Stimulated activated CD8-positive, alpha-beta memory T cell treated with anti-CD3 and anti-CD28 coated beads, Interleukin-12 subunit alpha, Interleukin-12 subunit beta, amount 100 ng/mL, for 24 hours (primary cell): ENCODE results near the gene HSPBP1.

Source experiments
- DNase-seq: peaks from one replicate; pipeline ENCODE4 v3.0.0-alpha.2; 2020; ENCODE audit errors: extremely low read depth

The HSPBP1 gene

DNA sequence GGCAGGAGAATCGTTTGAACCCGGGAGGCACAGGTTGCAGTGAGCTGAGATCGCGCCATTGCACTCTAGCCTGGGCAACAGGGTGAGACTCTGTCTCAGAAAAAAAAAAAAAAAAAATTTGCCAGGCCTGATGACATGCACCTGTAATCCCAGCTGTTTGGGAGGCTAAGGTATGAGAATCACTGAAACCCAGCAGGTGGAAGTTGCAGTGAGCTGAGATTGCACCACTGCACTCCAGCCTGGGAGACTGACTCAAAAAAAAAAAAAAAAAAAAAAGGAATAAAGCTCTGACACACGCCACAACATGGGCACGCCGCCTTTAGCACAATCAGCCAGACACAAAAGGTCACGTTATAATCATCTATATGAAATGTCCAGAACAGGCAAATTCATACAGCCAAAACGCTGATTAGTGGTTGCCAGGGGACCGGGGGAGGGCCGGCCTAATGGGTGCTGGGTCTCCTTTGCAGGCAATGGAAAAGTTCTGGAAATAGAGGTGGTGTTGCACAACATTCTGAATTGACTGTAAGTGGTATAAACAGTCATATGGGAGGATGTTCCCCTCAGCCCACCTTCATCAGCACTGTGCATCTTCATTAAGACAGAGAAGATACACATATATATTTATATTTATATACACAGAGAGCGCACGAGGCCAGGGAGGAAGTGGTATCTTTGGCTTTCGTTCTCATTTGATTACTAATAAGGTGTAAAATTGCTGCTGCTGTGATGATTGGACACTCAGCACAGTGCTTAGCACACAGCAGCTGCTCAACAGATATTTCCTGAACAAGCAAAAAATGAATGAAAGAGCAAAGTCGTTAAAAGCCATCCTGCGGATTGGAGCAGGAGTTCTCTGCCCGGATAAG is 3.8 kb downstream of the HSPBP1 start:
- DNase-seq = no peak

DNA sequence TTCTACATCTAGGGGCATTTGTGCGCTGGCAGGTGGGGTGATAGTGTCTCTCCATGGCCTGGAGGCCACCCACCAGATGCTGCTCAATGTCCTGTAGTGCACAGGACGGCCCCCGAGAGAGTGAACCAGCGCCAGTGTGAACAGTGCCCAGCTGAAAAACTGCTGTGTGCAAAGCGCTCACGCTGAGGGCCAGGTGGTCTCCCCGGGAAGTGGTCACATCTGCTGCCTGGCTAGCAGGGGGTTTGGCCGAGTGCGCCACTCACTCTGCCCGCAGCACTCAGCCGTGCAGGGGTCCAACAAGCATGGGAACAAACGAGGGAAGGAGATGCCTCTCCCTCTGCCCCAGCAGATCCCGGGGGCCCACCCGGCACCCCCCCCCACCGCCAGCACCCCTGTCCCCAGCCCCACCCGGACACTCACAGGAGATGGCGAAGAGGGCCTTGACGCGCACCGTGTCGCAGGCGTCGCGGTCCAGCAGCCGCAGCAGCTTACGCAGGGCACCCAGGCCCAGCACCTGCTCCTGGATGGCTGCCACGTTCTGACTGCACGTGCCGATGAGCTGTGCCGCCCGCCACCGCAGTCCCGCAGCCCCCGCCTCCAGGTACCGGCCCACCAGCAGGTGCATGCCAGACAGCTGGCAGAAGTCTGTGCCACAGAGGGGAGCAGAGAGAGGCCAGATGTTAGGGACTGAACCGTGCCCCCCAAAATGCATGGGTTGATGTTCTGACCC is 5.8 kb downstream of the HSPBP1 start:
- DNase-seq = no peak

DNA sequence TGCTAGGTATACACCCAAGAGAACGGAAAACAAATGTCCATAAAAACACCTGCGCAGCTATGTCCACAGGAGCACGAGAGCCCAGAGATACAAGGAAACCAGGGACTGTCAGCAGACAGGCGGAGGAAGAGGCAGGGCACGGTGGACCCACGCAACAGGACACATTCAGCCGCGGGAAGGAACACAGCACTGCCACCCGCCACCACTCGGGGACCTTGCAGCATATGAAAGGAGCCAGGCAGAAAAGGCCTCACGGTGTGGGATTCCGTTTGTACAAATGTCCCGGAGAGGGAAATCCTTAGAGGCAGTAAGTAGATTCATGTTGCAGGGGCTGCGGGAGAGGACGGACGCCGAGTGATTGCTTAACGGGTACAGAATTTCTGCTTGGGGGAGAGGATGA is 7.8 kb downstream of the HSPBP1 start:
- no peak for DNase-seq

DNA sequence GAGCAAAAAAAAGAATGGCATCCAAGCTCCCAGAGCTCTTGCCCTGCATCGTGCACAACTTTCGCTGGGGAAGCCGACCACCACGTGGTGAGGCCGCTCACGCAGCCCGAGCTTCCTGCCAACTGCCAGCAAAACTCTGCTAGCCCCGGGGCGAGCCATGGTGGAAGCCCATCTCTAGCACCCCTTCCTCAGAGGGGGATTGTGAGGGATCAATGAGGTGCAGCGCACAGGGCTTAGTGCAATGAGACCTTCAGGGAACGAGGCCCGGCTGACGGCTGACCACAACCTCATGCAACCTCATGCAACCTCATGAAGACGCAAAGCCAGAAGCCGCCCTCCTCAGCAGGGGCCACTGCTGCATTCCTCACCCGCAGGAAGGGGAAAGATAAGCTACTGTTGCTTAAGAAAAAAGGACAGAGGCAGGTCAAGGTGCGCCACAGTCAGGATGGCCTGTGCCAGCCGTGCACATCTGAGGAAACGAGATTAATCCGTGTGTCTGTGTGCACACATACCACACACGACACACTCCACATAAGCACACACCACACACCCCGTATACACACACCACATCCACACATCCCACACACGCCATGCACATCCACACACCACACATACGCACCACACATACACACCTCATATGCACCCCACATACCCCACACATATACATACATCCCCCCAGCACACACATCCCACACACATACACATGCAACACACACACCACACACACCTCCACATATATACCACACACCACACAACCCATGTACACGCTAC is 9.6 kb downstream of the HSPBP1 start:
- no peak for DNase-seq

DNA sequence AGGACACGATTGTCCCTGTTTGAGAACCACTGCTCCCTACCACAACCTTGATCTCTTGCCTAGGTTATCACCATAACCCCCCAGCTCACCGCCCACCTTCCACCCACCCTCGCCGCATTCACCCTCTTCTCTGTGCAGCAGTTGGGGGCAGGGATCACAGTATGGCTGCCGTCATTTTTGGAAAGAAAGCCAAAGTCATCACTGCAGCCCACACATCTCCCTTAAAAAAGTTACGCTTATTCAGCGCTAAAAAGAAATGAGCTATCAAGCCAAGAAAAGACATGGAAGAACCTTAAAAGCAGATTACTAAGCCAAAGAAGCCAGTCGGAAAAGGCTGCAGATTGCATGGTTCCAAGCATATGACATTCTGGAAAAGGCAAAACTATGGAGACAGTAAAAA is 10.6 kb downstream of the HSPBP1 start:
- DNase-seq = no peak

DNA sequence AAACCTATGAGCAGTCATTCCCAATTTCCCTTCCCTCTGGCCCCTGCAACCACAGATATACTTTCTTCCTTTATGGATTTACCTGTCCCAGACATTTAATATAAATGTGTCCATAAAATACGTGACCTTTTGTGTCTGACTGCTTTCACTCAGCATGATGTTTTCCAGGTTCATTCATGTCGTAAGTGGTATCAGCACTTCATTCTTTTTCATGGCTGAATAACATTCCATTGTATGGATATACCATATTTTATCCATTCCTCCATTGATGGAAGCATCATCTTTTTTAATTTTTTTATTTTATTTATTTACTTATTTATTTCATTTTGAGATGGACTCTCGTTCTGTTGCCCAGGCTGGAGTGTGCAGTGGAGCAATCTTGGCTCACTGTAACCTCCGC is 13.1 kb downstream of the HSPBP1 start:
- DNase-seq = no peak

DNA sequence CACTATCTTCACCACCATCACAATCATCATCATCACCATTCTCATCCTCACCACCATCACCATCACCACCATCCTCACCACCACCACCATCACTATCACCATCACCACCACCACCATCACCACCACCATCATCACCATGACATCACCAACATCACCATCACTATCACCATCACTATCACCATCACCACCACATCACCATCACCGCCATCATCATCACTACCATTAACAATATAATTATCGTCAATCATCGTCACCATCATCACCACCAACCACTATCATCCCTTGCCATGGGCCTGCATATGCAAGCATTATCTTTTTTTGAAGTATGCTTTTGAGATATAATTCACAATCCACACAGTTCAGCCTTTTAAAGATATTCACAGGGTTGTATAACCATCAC is 13.5 kb downstream of the HSPBP1 start:
- DNase-seq = no peak

DNA sequence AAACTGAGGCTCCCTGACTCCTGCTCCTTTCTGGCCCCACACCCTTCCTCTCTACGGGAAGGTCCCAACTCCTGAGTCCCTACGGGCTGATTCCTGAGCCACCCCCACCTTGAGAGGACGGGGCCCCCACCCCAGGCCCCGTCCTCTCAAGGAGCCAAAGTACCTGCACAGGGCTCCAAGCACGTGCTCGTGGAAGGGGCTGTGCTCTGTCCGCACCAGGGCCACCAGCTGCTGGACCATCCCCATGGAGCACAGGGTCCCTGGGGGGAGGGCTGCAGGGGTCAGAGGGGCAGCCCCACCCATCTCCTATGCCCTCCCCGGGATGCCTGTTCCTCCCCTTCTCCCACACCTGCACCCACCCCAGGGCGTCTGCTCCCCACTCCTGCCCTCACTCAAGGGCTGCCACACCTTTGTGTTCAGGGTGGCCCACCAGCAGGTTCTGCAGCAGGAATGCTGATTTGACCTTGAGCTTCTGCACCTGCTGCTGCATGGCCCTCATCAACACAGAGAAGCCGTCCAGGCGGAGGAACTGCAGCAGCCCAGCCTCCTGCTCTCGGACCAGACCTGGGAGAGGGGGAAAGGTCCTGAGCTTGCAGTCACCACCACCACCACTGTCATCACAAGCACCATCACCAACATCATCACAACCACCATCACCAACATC is 14.1 kb downstream of the HSPBP1 start:
- no peak for DNase-seq

DNA sequence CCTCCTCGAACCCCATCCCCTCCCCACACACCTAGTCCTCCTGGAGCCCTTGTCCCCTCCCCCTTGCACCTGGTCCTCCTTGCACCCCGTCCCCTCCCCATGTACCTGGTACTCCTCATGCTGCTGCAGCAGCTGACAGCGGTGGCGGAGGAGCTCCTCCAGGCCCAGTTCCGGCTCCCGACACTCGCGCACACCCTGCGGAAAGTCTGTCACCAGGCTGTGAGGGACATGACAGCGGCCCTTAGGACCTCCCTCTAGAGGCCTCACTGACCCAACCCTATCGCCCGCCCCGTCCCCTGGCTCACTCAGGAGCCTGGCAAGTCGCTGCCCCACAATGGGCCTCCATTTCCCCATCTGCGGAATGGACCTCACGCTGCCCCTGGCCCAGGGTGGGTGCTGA is 14.7 kb downstream of the HSPBP1 start:
- DNase-seq = no peak

DNA sequence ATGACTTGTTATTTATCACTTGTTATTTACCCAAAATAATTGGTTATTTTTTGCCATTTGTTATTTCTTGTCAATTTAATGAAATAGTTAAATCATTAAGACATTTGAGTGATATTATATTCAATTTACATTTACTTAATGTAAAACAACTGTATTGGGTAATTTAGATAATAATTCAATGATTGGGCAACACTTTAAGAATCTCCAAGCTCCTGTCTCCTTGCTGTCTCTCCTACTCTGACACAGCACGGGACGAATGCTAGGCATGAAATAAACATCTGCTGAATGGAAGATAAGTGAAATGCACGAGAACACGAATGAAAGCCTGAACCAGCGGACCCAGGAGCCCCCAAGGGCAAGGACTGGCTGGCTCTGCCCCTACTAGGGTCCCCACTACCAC is 15.4 kb downstream of the HSPBP1 start:
- no peak for DNase-seq

DNA sequence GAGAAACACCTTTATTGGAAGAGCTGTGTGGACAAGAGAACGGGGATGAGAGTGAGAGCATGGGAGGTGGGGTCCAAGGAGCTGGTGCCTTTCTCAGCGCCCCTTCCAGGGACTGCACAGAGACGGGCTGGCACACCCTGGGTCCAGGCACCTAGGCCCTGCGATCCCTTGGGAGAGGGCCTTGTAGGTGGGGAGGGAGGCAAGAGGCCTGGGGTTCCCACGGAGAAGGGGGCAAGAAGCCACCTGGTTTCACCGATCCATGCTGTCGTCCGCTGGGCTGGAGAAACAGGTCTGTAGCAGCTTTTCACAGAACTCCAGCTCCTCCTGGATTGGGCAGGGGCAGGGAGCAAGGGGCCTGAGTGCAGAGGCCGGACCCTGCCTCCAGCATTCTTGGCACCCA is 17.6 kb downstream of the HSPBP1 start:
- DNase-seq = no peak

DNA sequence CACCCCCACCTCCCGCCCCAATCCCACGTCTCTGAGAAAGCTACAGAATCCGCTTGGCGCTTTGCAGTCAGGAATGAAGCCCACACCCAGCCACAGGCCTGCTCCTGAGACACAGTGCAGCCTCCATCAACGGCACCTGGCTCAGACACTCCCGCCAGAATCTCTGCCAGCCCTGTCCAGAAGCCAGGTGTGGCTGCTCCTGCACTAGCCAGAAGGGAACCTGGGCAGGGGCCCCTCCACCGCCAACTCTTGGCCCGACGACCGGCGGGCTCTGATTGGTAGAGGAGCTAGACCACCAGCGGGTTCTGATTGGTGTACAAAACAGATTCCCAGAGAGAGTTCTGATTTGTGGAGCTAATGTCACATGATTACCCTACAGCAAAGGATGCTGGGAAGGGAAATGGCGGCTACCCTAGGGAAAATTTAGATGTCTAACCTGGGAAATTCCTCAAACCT is 18.2 kb downstream of the HSPBP1 start:
- no peak for DNase-seq

DNA sequence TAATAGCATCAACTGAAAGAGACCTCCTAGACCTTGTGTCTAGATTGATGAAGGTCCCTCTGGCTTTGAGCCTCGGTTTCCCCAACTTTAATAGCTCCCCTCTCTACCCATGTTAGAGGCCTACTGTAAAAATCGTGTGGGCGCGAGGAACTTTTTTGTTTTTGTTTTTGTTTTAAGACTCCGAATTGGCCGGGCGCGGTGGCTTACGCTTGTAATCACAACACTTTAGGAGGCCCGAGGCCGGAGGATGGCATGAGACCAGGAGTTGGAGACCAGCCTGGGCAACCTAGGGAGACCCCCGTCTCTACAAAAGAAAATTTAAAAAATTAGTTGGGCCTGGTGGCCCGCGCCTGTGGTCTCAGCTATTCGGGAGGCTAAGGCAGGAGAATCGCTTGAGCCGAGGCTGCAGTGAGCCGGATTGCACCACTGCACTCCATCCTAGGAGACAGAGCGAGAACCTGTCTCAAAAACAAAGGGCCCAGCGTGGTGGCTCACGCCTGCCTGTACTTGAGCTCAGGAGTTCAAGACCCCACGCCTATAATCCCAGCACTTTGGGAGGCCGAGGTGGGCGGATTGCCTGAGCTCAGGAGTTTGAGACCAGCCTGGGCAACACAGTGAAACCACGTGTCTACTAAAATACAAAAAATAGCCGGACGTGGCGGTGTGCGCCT is 20.2 kb downstream of the HSPBP1 start:
- DNase-seq = no peak

DNA sequence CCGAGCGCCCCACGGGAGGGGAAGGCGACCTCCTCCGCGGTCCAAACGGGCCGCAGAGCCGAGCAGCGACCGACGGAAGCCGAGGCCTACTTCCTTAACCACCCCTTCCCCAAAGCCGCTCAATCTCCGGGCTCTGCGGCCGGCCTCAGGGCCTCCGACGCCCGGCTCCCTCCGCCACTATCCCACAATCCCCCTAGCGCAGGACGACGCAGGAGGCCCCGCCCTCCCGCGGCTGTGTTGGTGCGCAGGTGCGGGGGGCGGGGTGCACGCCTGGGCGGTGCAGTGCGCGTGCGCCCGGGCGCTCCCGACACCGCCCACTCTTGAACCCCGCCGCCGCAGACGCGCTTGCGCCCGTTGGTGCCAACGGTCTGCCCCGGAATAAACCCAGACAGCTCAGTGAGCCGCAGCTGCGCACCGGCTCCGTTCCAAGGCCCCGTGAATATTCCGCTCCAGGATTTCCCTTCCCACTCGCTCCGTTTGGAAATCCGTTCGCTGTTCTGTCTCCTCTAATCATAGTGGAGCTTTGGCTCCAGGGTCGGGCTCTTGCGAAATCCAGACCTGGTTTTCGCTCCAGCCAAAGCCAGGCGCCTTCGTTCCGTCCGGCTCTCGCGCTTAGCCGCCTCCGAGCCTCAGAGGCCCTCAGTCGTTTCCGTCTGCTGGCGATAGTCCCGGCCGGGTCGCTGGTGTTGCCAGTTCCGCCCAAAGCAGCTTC is 20.9 kb downstream of the HSPBP1 start, which contains the start of gene PPP6R1:
PPP6R1 (minus strand) TSS at position 190 of the 712 bp plus-strand sequence. CDS start 11,914 bp downstream, outside the sequence.
- peak; percentile 93 for DNase-seq

DNA sequence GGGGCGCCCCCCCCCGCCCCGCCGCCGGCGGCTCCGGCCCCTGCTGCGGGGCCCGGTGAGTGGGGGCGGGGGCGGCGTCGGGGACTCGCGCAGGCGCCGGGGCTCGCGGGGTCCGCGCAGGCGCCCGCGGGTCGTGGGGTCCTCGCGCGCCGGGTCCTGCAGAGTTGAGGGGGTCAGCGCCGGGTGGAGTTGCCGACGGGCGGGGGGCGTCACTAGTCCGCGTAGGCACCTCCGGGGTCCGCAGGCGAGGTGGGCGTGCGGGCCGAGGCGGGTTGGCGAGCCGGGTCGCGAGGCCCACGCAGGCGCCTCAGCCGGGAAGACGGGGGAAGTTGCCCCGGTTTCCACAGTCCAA is 21.5 kb downstream of the HSPBP1 start:
- peak; percentile 37 for DNase-seq

DNA sequence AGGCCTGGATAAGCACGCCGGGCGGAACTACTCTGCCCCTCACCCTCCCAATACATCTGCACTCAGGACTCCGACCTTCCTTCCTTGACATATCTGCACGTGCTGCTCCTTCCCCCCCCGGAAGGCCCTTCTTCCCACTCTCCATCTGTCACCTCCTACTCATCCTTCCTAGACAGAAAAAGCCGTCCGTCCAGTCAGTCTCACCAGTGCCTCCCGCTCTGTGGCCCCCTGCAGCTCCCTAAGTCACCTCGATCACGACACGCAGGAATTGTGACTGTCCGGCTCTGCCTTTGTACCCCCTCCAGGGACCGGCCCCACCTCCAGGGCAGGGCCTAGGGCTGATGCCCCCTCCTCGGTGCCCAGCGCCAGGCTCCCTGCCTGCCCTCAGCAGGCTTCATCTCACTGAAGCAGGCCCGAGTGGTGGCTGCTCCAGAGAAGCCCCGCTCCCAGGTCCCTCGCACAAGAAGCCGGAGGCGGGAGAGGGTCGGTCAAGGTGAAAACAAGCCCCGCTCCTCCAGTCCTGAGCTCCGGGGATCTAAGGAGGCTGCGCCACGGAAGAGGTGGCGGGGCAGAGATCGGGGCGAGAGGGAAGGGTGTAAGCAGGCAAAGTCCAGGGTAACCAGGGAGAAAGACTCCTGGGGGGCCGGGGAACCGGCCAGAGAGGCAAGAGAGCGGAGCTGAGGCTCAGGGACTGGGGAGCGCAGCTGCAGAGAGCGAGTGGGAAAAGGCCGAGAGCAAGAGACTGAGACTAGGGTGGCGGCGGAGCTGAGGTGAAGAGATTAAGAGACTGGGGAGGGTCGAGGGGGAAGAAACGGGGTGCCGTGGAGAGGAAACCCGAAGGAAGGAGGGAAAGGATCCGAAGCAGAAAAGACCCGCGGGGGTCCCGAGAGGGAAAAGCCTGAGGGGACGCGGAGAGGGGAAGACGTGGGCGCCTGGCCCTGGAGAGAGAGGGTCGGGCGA is 22.2 kb downstream of the HSPBP1 start:
- no peak for DNase-seq

DNA sequence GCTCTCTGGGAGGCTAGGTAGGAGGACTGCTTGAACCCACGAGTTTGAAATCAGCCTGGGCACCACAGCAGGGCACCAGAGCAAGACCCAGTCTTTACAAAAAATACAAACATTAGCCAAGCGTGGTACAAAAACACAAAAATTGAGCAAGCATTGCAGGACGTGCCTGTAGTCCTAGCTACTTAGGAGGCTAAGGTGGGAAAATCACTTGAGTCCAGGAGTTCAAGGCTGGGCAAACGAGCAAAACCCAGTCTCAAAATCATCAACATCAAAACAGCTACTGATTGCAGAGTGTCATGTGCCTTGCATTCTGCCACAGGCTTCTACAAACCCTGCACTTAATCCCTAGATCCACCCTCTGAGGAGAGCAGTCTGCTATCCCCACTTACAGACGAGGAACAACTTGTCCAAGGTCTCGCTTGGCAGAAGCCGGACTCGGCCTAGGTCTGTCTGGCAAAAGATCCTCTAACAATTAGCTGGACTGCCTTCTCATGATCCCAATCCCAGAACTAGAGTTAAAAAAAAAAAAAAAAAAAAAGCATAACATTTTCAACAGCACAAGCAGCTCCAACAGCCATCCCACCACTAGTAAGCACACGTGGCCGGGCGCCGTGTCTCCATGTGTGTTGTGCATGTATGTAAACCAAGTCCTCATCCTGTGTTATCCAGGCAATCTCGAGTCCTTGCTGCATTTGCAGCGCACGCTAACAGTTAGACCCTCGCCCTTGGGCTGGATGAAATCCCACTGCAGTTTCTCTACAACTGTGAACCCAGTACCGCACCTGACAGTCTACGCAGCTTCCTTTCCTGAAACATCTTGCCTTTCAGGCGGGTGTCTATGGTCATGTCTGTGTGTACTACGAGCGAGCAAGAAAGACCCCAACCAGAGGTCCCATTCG is 23.1 kb downstream of the HSPBP1 start:
- no peak for DNase-seq
